GM19328 (cell line): ENCODE results near the gene FTH1.

Experiments
- ATAC-seq: cut with Tn5 transposase; IDR thresholded peaks from one replicate; pipeline ENCODE4 v1.9.1; 2021; ENCODE audit warnings: mild to moderate bottlenecking, moderate library complexity; ENCODE audit not compliant: unreplicated experiment

Gene FTH1

DNA sequence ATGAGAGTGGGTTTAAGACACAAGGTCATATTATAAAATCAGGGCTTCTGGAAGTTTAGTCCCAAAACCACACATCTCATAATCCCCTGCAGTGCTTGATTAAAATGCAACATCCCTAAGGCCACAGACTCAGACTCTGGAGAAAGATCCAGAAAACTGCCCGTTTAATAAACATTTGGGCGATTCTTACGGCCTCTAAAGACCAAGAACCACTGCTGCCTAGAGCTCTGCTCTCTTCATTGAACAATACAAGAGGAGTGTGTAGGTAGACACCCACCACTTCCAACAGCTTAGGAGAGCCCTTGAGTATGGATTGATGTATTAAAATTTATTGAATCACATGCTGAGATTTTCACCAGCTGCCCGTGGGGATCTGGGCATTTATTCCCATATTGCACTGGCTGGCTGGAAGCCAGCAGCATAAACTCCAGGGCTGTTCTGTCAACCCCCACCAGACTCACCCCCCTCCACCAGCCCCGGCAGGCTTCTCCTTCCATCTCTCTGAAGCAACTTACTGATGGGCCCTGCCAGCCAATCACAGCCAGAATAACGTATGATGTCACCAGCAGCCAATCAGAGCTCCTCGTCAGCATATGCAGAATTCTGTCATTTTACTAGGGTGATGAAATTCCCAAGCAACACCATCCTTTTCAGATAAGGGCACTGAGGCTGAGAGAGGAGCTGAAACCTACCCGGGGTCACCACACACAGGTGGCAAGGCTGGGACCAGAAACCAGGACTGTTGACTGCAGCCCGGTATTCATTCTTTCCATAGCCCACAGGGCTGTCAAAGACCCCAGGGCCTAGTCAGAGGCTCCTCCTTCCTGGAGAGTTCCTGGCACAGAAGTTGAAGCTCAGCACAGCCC, 18.0 kb downstream of the FTH1 start:
- no peak for ATAC-seq

- ATAC-seq = no peak
These were observed 18.9 kb downstream of the FTH1 start for GRCh38 chr11:61948505-61948904.

GRCh38 chr11:61947486-61948210, 19.8 kb downstream of the FTH1 start:
- no peak for ATAC-seq

- ATAC-seq = no peak
These were observed 20.5 kb downstream of the FTH1 start for GRCh38 chr11:61946894-61947293.

- ATAC-seq = no peak
These were observed 22.2 kb downstream of the FTH1 start for GRCh38 chr11:61945191-61945590.

GRCh38 chr11:61940466-61940865, 27.0 kb downstream of the FTH1 start:
- no peak for ATAC-seq

DNA sequence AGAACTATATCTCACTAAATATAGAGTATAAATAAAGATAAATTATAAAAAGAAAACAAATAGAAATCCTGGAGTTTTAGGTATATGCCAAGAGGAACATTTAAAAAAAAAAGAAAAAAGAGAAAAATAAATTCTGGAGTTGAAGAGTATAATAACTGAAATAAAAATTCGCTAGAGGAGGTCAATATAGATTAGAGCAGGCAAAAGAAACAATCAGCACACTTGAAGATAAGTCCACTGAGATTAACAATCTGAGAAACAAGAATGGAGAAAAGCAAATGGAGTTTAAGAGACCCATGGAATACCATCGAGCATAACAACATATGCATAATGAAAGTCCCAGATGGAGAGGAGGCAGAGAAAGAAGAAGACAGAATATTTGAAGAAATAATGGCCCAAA, 31.6 kb downstream of the FTH1 start:
- ATAC-seq = no peak

- ATAC-seq = no peak
These were observed 36.5 kb downstream of the FTH1 start for GRCh38 chr11:61930933-61931332.

- ATAC-seq = no peak
These were observed 38.8 kb downstream of the FTH1 start for GRCh38 chr11:61928606-61929005.

DNA sequence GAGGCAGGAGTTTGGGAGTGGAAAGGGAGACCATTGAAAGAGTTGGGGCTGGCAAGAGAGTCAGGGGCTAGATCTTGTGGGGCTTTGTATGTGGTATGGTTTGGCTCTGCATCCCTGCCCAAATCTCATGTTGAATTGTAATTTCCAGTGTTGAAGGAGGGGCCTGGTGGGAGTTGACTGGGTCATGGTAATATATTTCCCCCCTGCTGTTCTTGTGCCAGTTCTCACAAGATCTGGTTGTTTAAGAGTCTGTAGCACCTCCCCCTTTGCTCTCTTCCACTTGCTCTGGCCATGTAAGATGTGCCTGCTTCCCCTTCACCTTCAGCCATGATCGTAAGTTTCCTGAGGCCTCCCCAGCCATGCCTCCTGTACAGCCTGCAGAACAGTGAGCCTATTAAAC, 39.9 kb downstream of the FTH1 start:
- no peak for ATAC-seq

- no peak for ATAC-seq
These were observed 41.2 kb downstream of the FTH1 start for GRCh38 chr11:61926235-61926634.

- ATAC-seq = no peak
These were observed 41.7 kb downstream of the FTH1 start for GRCh38 chr11:61925736-61926135.

DNA sequence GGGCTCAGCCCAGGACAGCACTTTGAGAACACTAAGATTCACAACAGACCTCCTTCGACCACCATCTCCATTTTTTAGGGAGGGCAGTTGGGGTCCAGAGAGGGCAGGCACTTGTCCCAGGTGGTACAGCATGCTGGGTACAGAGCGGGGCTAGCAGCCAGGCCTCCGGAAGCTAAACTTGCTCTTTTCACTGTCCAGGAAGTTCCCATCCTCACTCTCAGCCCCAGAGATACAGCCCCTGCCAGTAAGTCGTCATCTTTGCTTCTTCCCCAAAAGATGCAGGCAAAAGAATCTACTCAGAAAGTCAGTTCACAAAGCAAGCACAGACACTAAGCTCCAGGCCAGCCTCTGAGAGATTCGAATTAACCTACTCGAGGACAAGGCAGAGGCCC, 43.4 kb downstream of the FTH1 start:
- no peak for ATAC-seq

- no peak for ATAC-seq
These were observed 44.0 kb downstream of the FTH1 start for GRCh38 chr11:61923166-61924063.

DNA sequence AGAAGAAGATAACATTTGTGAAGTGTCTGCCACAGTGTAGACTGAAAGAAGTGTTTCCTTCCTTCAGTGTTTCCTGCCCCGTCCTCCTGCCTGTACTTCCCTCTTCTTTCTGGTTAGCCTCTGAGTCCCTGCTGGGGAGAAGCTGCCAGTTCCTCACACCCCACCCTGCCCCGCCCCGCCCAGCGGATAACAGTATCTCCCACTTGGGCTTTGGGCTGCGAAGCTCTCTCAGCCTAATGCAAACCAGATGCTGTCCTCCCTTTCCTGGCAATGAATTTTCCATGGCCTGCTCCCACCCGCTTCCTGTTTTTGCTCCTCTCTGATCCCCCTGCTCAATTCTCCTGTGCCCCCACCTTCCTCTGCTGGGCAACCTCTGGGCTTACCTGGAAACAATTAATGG, 44.9 kb downstream of the FTH1 start:
- ATAC-seq = no peak

- ATAC-seq = no peak
These were observed 46.0 kb downstream of the FTH1 start for GRCh38 chr11:61921446-61921845.

- no peak for ATAC-seq
These were observed 47.5 kb downstream of the FTH1 start for GRCh38 chr11:61919705-61920631.

DNA sequence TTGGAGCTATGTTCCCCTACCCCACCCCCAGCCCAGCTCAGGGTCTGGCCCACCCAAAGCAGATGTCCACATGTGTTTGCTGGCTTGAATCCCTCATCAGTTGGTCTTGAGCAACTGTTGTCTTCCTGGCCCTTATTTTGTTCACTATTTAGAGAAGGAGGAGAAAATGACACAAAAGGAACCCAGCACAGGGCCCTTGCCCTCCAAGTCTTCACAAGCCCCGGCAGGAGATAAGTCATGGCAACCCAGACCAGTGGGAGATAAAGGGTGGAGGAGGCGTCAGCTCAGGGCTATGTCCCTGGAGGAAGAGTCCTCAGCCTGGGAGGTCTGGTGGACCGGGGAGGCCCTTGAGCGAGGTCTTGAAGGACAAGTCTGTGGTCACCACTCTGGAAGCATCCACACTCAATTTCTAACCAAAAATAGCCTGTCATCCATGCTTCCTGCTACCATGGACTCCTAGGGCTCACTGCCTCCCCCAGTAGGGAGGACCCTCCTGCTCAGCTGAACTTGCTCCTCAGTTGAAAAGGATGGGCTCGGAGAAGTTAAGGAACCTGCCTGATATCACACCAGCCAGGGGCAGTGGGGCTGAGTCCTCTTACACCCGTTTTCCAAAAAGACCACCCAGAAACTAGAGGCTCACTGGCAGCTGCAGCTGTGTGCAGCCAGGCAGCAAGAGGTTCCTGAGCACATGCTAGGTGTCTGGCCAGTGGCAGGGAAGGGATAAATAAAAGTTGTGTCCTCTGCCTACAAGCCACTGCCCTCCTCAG, 48.3 kb downstream of the FTH1 start:
- ATAC-seq = no peak

GRCh38 chr11:61918251-61918937, 49.0 kb downstream of the FTH1 start:
- ATAC-seq = no peak
